Peyer's patch (tissue), 4 donors: ENCODE measurements around the gene MIER2.

ENCODE experiments used
- CTCF ChIP-seq, 6 experiments: fragments of 450-650 bp in 4 of 6; fragments of 200-600 bp in 2 of 6; sonication (generic) in 1 of 6; IDR thresholded peaks; one replicate each; pipeline ENCODE4 v1.5.1; 2017 to 2019; ENCODE audit warnings: antibody characterized with exemption in 6 of 6, mild to moderate bottlenecking in 3 of 6, moderate library complexity in 1 of 6
- POLR2A ChIP-seq, 2 donors: fragments of 450-650 bp; IDR thresholded peaks; one replicate each; pipeline ENCODE4 v1.5.1; 2017; ENCODE audit warnings: antibody characterized with exemption in 2 of 2, mild to moderate bottlenecking in 2 of 2, moderate library complexity in 2 of 2

GRCh38 chr19:290372-291005 is 54.1 kb downstream of the MIER2 start:
- TF ChIP-seq CTCF (IDR thresholded peaks at IDR 0.05), result no peak
- no peak for TF ChIP-seq POLR2A (IDR thresholded peaks at IDR 0.05)
